HL-60 (cell line): ENCODE results near the gene MAP3K13.
A peak's percentile ranks its signal among the peaks of the same experiment; 100 is the strongest.

Experiments
- CTCF ChIP-seq: IDR thresholded peaks from one replicate; pipeline ENCODE4 v1.5.1; 2011; ENCODE audit warnings: low read length, control low read depth, inconsistent platforms; ENCODE audit not compliant: insufficient read depth
- GABPA ChIP-seq: IDR thresholded peaks from 2 replicates; pipeline ENCODE4 v1.6.1; 2012; ENCODE audit warnings: low read depth
- POLR2AphosphoS5 ChIP-seq: IDR thresholded peaks from 2 replicates; pipeline ENCODE4 v1.6.1; 2012; ENCODE audit warnings: low read depth
- REST ChIP-seq: IDR thresholded peaks from 2 replicates; pipeline ENCODE4 v1.6.1; 2012; ENCODE audit warnings: low read depth; ENCODE audit not compliant: insufficient replicate concordance

DNA sequence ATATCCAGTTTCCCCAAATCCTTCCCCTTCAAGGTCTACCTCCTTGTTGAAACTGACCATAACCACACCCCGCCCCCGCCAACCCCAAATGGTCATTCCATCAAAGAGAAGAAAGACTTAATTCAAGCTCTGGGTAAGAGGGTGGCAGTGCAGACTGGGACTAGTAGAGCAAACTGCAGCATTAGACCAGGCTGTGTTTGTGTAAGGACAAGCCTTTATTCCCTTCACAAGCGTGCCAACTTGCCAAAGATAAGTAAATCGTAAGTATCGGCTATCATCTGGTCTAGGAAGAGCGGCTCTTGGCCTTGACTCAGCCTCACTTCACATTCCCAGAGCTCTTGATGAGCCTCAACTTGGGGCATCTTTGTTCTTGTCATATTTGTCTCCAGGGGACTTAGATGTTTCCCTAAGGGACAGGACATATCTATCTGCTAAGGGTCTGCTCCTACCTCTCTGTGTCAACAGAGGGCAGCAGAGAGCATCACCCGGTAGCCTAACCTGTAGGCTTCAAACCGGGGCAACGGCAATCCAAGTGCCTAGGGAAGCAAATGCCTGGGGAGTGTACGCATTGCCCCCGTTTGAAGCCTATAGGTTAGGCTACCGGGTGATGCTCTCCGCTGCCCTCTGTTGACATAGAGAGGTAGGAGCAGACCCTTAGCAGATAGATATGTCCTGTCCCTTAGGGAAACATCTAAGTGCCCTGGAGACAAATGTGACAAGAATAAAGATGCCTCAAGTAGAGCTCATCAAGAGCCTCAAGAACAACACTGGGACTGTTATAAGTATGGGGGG is 8.9 kb upstream of the MAP3K13 start:
- TF ChIP-seq CTCF: peak; percentile 66
- no peak for TF ChIP-seq POLR2AphosphoS5
- no peak for TF ChIP-seq GABPA
- no peak for TF ChIP-seq REST
